SK-N-SH treated with all-trans-retinoic acid at 6 μM for 48 hours (cell line): ENCODE measurements around the gene CCSER1.

ENCODE experiments used
- ATAC-seq: fragments of 200-7000 bp; cut with Tn5 transposase; 3 replicates; pipeline ENCODE4 v1.9.1; 2020; ENCODE audit warnings: mild to moderate bottlenecking, moderate library complexity
- ARNTL ChIP-seq: fragments of 450-650 bp; formaldehyde crosslinking; IDR thresholded peaks from 2 replicates; pipeline ENCODE4 v1.5.0; 2020; ENCODE audit warnings: low read depth, mild to moderate bottlenecking, moderate library complexity, borderline replicate concordance
- BACH2 ChIP-seq: fragments of 250-450 bp; sonication (Bioruptor Pico); IDR thresholded peaks from 2 replicates; pipeline ENCODE4 v1.9.0; 2021; ENCODE audit warnings: mild to moderate bottlenecking, borderline replicate concordance
- CSDC2 ChIP-seq: fragments of 250-450 bp; sonication (Bioruptor Pico); IDR thresholded peaks from 2 replicates; pipeline ENCODE4 v1.5.0; 2020; ENCODE audit warnings: mild to moderate bottlenecking, moderate library complexity
- ESRRG ChIP-seq: fragments of 250-450 bp; sonication (Bioruptor Pico); IDR thresholded peaks from 2 replicates; pipeline ENCODE4 v1.6.1; 2021; ENCODE audit warnings: mild to moderate bottlenecking
- GLIS3 ChIP-seq: fragments of 250-450 bp; sonication (Bioruptor Pico); IDR thresholded peaks from 2 replicates; pipeline ENCODE4 v1.5.0; 2020; ENCODE audit warnings: mild to moderate bottlenecking, moderate library complexity
- ISL1 ChIP-seq: fragments of 250-450 bp; sonication (Bioruptor Pico); IDR thresholded peaks from 2 replicates; pipeline ENCODE4 v2.1.2; 2022; ENCODE audit warnings: mild to moderate bottlenecking, moderate library complexity
- OSR1 ChIP-seq: fragments of 250-450 bp; sonication (Bioruptor Pico); IDR thresholded peaks from 2 replicates; pipeline ENCODE4 v1.8.0; 2022; ENCODE audit warnings: moderate library complexity, mild to moderate bottlenecking, inconsistent platforms
- PATZ1 ChIP-seq: fragments of 250-450 bp; sonication (Bioruptor Pico); IDR thresholded peaks from 2 replicates; pipeline ENCODE4 v1.8.0; 2020; ENCODE audit warnings: mild to moderate bottlenecking, moderate library complexity, borderline replicate concordance
- PPARA ChIP-seq: fragments of 250-450 bp; sonication (Bioruptor Pico); IDR thresholded peaks from 2 replicates; pipeline ENCODE4 v1.5.0; 2020; ENCODE audit warnings: mild to moderate bottlenecking, borderline replicate concordance
- RARB ChIP-seq: fragments of 250-450 bp; sonication (Bioruptor Pico); IDR thresholded peaks from 2 replicates; pipeline ENCODE4 v1.8.0; 2021; ENCODE audit warnings: mild to moderate bottlenecking, moderate library complexity
- SNAI2 ChIP-seq: fragments of 250-450 bp; sonication (Bioruptor Pico); IDR thresholded peaks from 2 replicates; pipeline ENCODE4 v1.5.0; 2020; ENCODE audit warnings: mild to moderate bottlenecking, moderate library complexity
- TCF4 ChIP-seq: fragments of 250-450 bp; sonication (Bioruptor Pico); IDR thresholded peaks from 2 replicates; pipeline ENCODE4 v1.8.0; 2021; ENCODE audit warnings: mild to moderate bottlenecking, moderate library complexity, borderline replicate concordance
- TOX ChIP-seq: fragments of 250-450 bp; sonication (Bioruptor Pico); IDR thresholded peaks from 2 replicates; pipeline ENCODE4 v1.8.0; 2021; ENCODE audit warnings: mild to moderate bottlenecking, moderate library complexity, borderline replicate concordance
- ZC3H10 ChIP-seq: fragments of 250-450 bp; sonication (Bioruptor Pico); IDR thresholded peaks from 2 replicates; pipeline ENCODE4 v1.5.1; 2021; ENCODE audit warnings: mild to moderate bottlenecking, moderate library complexity
- ZFP30 ChIP-seq: fragments of 450-650 bp; formaldehyde crosslinking; IDR thresholded peaks from 2 replicates; pipeline ENCODE4 v1.5.0; 2022; ENCODE audit warnings: mild to moderate bottlenecking, moderate library complexity
- ZNF565 ChIP-seq: fragments of 450-650 bp; formaldehyde crosslinking; conservative IDR thresholded peaks from 2 replicates; pipeline ENCODE4 v1.5.0; 2020; ENCODE audit warnings: low read depth, mild to moderate bottlenecking, moderate library complexity
- ZNF70 ChIP-seq: fragments of 450-650 bp; formaldehyde crosslinking; IDR thresholded peaks from 2 replicates; pipeline ENCODE4 v1.5.0; 2020; ENCODE audit warnings: mild to moderate bottlenecking, moderate library complexity
- ZNF8 ChIP-seq: fragments of 450-650 bp; formaldehyde crosslinking; IDR thresholded peaks from 2 replicates; pipeline ENCODE4 v1.5.0; 2020; ENCODE audit warnings: mild to moderate bottlenecking, moderate library complexity
- TF ChIP-seq, protein P1 (sequence below): fragments of 250-450 bp; sonication (Bioruptor Pico); IDR thresholded peaks from 2 replicates; pipeline ENCODE4 v1.5.0; 2020; ENCODE audit warnings: mild to moderate bottlenecking, moderate library complexity
- TF ChIP-seq, protein P2 (sequence below): fragments of 250-450 bp; sonication (Bioruptor Pico); IDR thresholded peaks from 2 replicates; pipeline ENCODE4 v1.5.1; 2020; ENCODE audit warnings: low read depth, mild to moderate bottlenecking, moderate library complexity
- TF ChIP-seq, protein P3 (sequence below): fragments of 250-450 bp; sonication (Bioruptor Pico); IDR thresholded peaks from 2 replicates; pipeline ENCODE4 v1.8.0; 2021; ENCODE audit warnings: low read depth, mild to moderate bottlenecking, moderate library complexity, borderline replicate concordance

The CCSER1 gene

GRCh38 chr4:90840828-90841227 lies 713.6 kb downstream of the CCSER1 start:
- no peak; the same call in 2 of the 3 replicates for ATAC-seq

DNA sequence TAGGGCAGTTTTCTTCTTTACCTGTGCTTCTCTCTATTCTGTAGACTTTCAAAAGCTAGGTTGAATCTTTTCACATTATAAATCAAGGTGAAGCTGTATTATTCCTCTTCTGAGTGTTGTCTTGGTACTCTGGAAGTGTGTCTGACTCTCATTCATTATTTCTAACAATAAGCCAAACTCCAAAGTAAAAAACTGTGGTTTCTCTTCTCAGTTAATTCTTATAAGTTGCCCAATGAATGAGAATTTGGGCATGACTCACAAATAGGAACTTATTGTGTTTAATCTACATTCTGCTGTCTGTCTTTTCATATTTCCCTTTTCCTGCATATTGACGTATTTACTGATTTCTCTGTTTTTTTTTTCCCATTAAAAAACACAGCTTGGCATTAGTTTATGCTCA lies 714.5 kb downstream of the CCSER1 start:
- TF ChIP-seq ZFP30, result no peak
- TF ChIP-seq TCF4 (CRISPR knock-in tag), result no peak
- no peak for TF ChIP-seq PPARA (CRISPR knock-in tag)
- no peak for TF ChIP-seq BACH2 (CRISPR knock-in tag)
- no peak for TF ChIP-seq ZC3H10 (CRISPR knock-in tag)
- TF ChIP-seq, protein P1, sequence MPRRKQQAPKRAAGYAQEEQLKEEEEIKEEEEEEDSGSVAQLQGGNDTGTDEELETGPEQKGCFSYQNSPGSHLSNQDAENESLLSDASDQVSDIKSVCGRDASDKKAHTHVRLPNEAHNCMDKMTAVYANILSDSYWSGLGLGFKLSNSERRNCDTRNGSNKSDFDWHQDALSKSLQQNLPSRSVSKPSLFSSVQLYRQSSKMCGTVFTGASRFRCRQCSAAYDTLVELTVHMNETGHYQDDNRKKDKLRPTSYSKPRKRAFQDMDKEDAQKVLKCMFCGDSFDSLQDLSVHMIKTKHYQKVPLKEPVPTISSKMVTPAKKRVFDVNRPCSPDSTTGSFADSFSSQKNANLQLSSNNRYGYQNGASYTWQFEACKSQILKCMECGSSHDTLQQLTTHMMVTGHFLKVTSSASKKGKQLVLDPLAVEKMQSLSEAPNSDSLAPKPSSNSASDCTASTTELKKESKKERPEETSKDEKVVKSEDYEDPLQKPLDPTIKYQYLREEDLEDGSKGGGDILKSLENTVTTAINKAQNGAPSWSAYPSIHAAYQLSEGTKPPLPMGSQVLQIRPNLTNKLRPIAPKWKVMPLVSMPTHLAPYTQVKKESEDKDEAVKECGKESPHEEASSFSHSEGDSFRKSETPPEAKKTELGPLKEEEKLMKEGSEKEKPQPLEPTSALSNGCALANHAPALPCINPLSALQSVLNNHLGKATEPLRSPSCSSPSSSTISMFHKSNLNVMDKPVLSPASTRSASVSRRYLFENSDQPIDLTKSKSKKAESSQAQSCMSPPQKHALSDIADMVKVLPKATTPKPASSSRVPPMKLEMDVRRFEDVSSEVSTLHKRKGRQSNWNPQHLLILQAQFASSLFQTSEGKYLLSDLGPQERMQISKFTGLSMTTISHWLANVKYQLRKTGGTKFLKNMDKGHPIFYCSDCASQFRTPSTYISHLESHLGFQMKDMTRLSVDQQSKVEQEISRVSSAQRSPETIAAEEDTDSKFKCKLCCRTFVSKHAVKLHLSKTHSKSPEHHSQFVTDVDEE (CRISPR knock-in tag), result no peak
- TF ChIP-seq ARNTL (CRISPR knock-in tag), result no peak
- no peak for TF ChIP-seq TOX
- ATAC-seq, result no peak

More at GRCh38 chr4:90840828-90841227, 713.6 kb downstream of the CCSER1 start:
- TF ChIP-seq ISL1 (CRISPR knock-in tag) (peak; percentile 67), ARNTL (CRISPR knock-in tag) (no peak)
- TF ChIP-seq, all 23 proteins: peak for 1

DNA sequence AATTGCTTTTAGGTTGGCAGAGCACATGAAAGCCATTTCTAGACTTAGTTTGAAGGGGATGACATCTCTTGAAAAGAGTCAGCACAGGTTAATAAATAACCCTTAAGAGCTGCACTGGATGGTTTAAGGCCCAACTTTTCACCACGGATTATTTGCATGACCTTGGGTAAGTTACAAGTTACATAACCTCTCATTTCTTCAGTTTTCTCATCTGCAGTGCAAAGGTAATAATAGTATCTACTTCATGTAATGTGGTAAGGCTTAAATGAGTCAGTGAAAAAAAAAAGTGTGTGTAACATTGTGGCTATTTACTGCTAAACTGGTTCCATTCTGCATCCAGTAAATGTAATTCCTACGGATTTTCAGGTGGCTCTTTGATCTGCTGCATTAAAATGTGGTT lies 715.8 kb downstream of the CCSER1 start:
- TF ChIP-seq ZNF8 (CRISPR knock-in tag) (no peak), BACH2 (CRISPR knock-in tag) (no peak), ESRRG (CRISPR knock-in tag) (no peak), TOX (no peak), RARB (CRISPR knock-in tag) (no peak), OSR1 (CRISPR knock-in tag) (no peak), ZFP30 (no peak), ISL1 (CRISPR knock-in tag) (no peak), CSDC2 (CRISPR knock-in tag) (no peak), ZNF565 (no peak), PPARA (CRISPR knock-in tag) (no peak), ZNF70 (CRISPR knock-in tag) (no peak), SNAI2 (CRISPR knock-in tag) (no peak), PATZ1 (CRISPR knock-in tag) (no peak), GLIS3 (no peak), ARNTL (CRISPR knock-in tag) (no peak), ZC3H10 (CRISPR knock-in tag) (no peak)
- TF ChIP-seq, protein P2, sequence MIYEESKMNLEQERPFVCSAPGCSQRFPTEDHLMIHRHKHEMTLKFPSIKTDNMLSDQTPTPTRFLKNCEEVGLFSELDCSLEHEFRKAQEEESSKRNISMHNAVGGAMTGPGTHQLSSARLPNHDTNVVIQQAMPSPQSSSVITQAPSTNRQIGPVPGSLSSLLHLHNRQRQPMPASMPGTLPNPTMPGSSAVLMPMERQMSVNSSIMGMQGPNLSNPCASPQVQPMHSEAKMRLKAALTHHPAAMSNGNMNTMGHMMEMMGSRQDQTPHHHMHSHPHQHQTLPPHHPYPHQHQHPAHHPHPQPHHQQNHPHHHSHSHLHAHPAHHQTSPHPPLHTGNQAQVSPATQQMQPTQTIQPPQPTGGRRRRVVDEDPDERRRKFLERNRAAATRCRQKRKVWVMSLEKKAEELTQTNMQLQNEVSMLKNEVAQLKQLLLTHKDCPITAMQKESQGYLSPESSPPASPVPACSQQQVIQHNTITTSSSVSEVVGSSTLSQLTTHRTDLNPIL, result no peak
- TF ChIP-seq, protein P1 (CRISPR knock-in tag), result no peak
- ATAC-seq, result no peak

DNA sequence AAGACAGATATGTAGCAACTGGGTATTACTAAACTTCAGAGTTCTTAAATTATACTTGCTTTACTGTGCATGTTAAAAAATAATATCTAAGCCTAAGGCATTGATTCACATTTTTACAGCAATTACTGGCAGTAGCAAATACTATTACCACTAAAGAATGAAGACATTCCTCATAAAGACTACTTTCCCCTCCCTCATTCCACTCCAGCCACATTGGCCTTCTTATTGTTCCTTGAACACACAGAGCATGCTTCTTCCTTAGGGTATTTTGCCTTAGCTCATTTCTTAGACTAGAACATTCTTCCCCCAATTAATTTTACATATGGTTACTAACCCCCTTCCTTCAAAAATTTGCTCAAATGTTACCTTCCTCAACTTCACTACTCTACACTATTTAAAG lies 717.0 kb downstream of the CCSER1 start:
- no peak for TF ChIP-seq ISL1 (CRISPR knock-in tag)
- TF ChIP-seq PPARA (CRISPR knock-in tag), result no peak
- TF ChIP-seq BACH2 (CRISPR knock-in tag), result no peak
- no peak for TF ChIP-seq ZNF70 (CRISPR knock-in tag)
- TF ChIP-seq, protein P1 (CRISPR knock-in tag), result no peak
- TF ChIP-seq ARNTL (CRISPR knock-in tag), result no peak
- TF ChIP-seq, protein P3, sequence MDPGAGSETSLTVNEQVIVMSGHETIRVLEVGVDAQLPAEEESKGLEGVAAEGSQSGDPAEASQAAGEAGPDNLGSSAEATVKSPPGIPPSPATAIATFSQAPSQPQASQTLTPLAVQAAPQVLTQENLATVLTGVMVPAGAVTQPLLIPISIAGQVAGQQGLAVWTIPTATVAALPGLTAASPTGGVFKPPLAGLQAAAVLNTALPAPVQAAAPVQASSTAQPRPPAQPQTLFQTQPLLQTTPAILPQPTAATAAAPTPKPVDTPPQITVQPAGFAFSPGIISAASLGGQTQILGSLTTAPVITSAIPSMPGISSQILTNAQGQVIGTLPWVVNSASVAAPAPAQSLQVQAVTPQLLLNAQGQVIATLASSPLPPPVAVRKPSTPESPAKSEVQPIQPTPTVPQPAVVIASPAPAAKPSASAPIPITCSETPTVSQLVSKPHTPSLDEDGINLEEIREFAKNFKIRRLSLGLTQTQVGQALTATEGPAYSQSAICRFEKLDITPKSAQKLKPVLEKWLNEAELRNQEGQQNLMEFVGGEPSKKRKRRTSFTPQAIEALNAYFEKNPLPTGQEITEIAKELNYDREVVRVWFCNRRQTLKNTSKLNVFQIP (CRISPR knock-in tag), result no peak
- TF ChIP-seq, protein P2, result no peak
- TF ChIP-seq, all 23 proteins: peak for 0
- no peak for ATAC-seq
